Tibial nerve (tissue), 3 donors: ENCODE results near the gene ZNF221.

ENCODE experiments used
- POLR2A ChIP-seq, 2 donors: fragments of 450-650 bp; IDR thresholded peaks; one replicate each; pipeline ENCODE4 v1.6.1; 2017; ENCODE audit warnings: antibody characterized with exemption in 2 of 2, mild to moderate bottlenecking in 2 of 2, moderate library complexity in 2 of 2
- TF ChIP-seq, protein P1 (sequence below), 5 experiments: fragments of 200-600 bp in 3 of 5; fragments of 450-650 bp in 2 of 5; sonication (generic) in 3 of 5; IDR thresholded peaks; one replicate each; pipeline ENCODE4 v1.5.1; 2016 to 2019; ENCODE audit warnings: antibody characterized with exemption in 5 of 5, mild to moderate bottlenecking in 3 of 5, moderate library complexity in 2 of 5

DNA sequence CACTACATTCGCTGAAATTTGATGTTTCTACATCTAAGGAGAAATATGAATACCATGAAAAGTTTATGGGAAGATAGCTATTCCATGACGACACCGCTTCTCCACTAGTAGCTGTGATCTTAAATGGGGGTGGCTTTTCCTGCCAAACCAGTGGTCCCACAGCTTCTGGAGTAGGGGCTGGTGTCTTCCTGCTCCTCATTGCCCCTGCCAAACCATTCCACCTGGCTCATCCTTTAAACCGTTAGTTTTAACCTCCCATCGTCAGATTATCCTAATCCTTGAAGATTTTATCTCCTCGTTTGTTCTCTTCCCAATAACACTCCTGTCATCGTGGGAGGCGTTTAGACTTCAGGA lies 51.2 kb downstream of the ZNF221 start:
- no peak for TF ChIP-seq POLR2A (IDR thresholded peaks at IDR 0.05)
- TF ChIP-seq, protein P1, sequence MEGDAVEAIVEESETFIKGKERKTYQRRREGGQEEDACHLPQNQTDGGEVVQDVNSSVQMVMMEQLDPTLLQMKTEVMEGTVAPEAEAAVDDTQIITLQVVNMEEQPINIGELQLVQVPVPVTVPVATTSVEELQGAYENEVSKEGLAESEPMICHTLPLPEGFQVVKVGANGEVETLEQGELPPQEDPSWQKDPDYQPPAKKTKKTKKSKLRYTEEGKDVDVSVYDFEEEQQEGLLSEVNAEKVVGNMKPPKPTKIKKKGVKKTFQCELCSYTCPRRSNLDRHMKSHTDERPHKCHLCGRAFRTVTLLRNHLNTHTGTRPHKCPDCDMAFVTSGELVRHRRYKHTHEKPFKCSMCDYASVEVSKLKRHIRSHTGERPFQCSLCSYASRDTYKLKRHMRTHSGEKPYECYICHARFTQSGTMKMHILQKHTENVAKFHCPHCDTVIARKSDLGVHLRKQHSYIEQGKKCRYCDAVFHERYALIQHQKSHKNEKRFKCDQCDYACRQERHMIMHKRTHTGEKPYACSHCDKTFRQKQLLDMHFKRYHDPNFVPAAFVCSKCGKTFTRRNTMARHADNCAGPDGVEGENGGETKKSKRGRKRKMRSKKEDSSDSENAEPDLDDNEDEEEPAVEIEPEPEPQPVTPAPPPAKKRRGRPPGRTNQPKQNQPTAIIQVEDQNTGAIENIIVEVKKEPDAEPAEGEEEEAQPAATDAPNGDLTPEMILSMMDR (IDR thresholded peaks at IDR 0.05) = no peak
